GM10266 (cell line): Measurements from ENCODE around the gene NR4A3.

Source experiments
- DNase-seq: peaks from one replicate; pipeline ENCODE4 v3.0.0; 2012; ENCODE audit errors: extremely low spot score
- CTCF ChIP-seq: IDR thresholded peaks from 2 replicates; pipeline ENCODE4 v1.5.1; 2012; ENCODE audit warnings: mild to moderate bottlenecking, low read depth; ENCODE audit not compliant: control insufficient read depth, insufficient read depth; ENCODE audit errors: missing control alignments

The NR4A3 gene

GRCh38 chr9:99820685-99821395 lies 845 bp upstream of the NR4A3 start:
- no peak for TF ChIP-seq CTCF

GRCh38 chr9:99822109-99822805 lies 572 bp downstream of the NR4A3 start:
- DNase-seq: peak; percentile 54
- TF ChIP-seq CTCF: no peak

More at GRCh38 chr9:99820685-99821395, 845 bp upstream of the NR4A3 start:
- peak; percentile 70 for DNase-seq

- TF ChIP-seq CTCF: no peak
- no peak for DNase-seq
Measured at GRCh38 chr9:99822806-99823591, 1.3 kb downstream of the NR4A3 start.

GRCh38 chr9:99823681-99824377 lies 2.1 kb downstream of the NR4A3 start:
- peak; percentile 73 for DNase-seq
- no peak for TF ChIP-seq CTCF

- TF ChIP-seq CTCF: peak; percentile 65
- peak; percentile 86 for DNase-seq
Measured at GRCh38 chr9:99824378-99825171, 2.9 kb downstream of the NR4A3 start.
